IMR-90 (cell line): ENCODE measurements around the gene KLK13.

Source experiments
- CEBPB ChIP-seq: IDR thresholded peaks from 2 replicates; pipeline ENCODE4 v1.6.1; 2012; ENCODE audit warnings: low read depth, low read length, improper control_type of control experiment
- CHD1 ChIP-seq: IDR thresholded peaks from 2 replicates; pipeline ENCODE4 v1.6.1; 2012; ENCODE audit warnings: low read depth, low read length, improper control_type of control experiment
- CTCF ChIP-seq: conservative IDR thresholded peaks from 2 replicates; pipeline ENCODE4 v1.5.1; 2012; ENCODE audit warnings: mild to moderate bottlenecking, low read depth, low read length, improper control_type of control experiment
- ELK1 ChIP-seq: fragments of 150-350 bp; IDR thresholded peaks from 2 replicates; pipeline ENCODE4 v1.6.1; 2016; ENCODE audit warnings: low read depth, mild to moderate bottlenecking, low read length, moderate library complexity, borderline replicate concordance
- MAFK ChIP-seq: IDR thresholded peaks from 2 replicates; pipeline ENCODE4 v1.6.1; 2012; ENCODE audit warnings: low read depth, low read length, improper control_type of control experiment
- MXI1 ChIP-seq: IDR thresholded peaks from 2 replicates; pipeline ENCODE4 v1.6.1; 2012; ENCODE audit warnings: low read depth, mild to moderate bottlenecking, low read length, moderate library complexity, borderline replicate concordance
- NFE2L2 ChIP-seq: fragments of 150-350 bp; IDR thresholded peaks from 2 replicates; pipeline ENCODE4 v1.6.1; 2016; ENCODE audit warnings: low read depth, mild to moderate bottlenecking, low read length
- POLR2A ChIP-seq: IDR thresholded peaks from 2 replicates; pipeline ENCODE4 v1.6.1; 2012; ENCODE audit warnings: mild to moderate bottlenecking, low read depth, low read length
- RAD21 ChIP-seq: IDR thresholded peaks from 2 replicates; pipeline ENCODE4 v1.6.1; 2012; ENCODE audit warnings: low read length, improper control_type of control experiment
- RCOR1 ChIP-seq: IDR thresholded peaks from 2 replicates; pipeline ENCODE4 v1.6.1; 2012; ENCODE audit warnings: mild to moderate bottlenecking, low read length, improper control_type of control experiment; ENCODE audit not compliant: insufficient replicate concordance
- RFX5 ChIP-seq: IDR thresholded peaks from 2 replicates; pipeline ENCODE4 v1.8.0; 2012; ENCODE audit warnings: low read depth, mild to moderate bottlenecking, low read length, moderate library complexity
- SMC3 ChIP-seq: fragments of 150-350 bp; IDR thresholded peaks from 2 replicates; pipeline ENCODE4 v1.6.1; 2016; ENCODE audit warnings: low read depth, mild to moderate bottlenecking, antibody characterized with exemption, low read length, moderate library complexity

GRCh38 chr19:51078731-51079130, 13.8 kb upstream of the KLK13 start:
- no peak for TF ChIP-seq CTCF
- TF ChIP-seq RFX5, result no peak
- no peak for TF ChIP-seq POLR2A
- TF ChIP-seq NFE2L2, result no peak
- no peak for TF ChIP-seq ELK1
- no peak for TF ChIP-seq RAD21
- no peak for TF ChIP-seq CEBPB
- no peak for TF ChIP-seq MAFK
- TF ChIP-seq RCOR1, result no peak
- no peak for TF ChIP-seq SMC3
- TF ChIP-seq MXI1, result no peak
- TF ChIP-seq CHD1, result no peak
